WTC11 (cell line): ENCODE measurements around the gene KDM1A. TPM values are rescaled to one million over a fixed set of nuclear protein-coding genes. Genes with fewer than 3 reads are reported as not detected.

Experiments used
- ATAC-seq: fragments of 200-7000 bp; cut with Tn5 transposase; 2 replicates; pipeline ENCODE4 v1.10.0; 2021; ENCODE audit warnings: mild to moderate bottlenecking, moderate library complexity
- CTCF ChIA-PET: fragments of 300-600 bp; sonication (Branson Sonifier 250); formaldehyde crosslinking; loops from one replicate; lab custom pipeline; 2021; ENCODE audit warnings: antibody characterized with exemption; lab: Charles Lee
- POLR2A ChIA-PET: fragments of 350-600 bp; sonication (Branson Sonifier 250); formaldehyde crosslinking; loops from one replicate; lab custom pipeline; 2021; ENCODE audit warnings: antibody characterized with exemption; lab: Charles Lee
- DNase-seq: peaks from one replicate; pipeline ENCODE4 v3.0.0; 2021; ENCODE audit warnings: low spot score
- H3K27ac Mint-ChIP-seq: 2 replicates; pipeline ENCODE4 v1.8.0; 2021; ENCODE audit warnings: mixed read lengths
- H3K27me3 Mint-ChIP-seq: 2 replicates; pipeline ENCODE4 v1.8.0; 2021; ENCODE audit warnings: low read depth, mild to moderate bottlenecking, moderate library complexity, mixed read lengths
- H3K36me3 Mint-ChIP-seq: 2 replicates; pipeline ENCODE4 v1.8.0; 2021; ENCODE audit warnings: mixed read lengths
- H3K4me1 Mint-ChIP-seq: 2 replicates; pipeline ENCODE4 v1.8.0; 2022; ENCODE audit warnings: mixed read lengths
- H3K4me3 Mint-ChIP-seq: 2 replicates; pipeline ENCODE4 v1.8.0; 2021; ENCODE audit warnings: mild to moderate bottlenecking, moderate library complexity, mixed read lengths
- H3K9me3 Mint-ChIP-seq: 2 replicates; pipeline ENCODE4 v1.8.0; 2021; ENCODE audit warnings: mixed read lengths
- ELF4 ChIP-seq: sonication (generic); formaldehyde crosslinking; IDR thresholded peaks from 2 replicates; pipeline ENCODE4 v1.8.1; 2022; ENCODE audit warnings: low read depth, mild to moderate bottlenecking, moderate library complexity, missing genetic modification reagents
- EMX1 ChIP-seq: fragments of 250-450 bp; sonication (Bioruptor Pico); IDR thresholded peaks from 2 replicates; pipeline ENCODE4 v1.8.0; 2021; ENCODE audit warnings: mild to moderate bottlenecking
- IRF2 ChIP-seq: sonication (generic); formaldehyde crosslinking; IDR thresholded peaks from 2 replicates; pipeline ENCODE4 v1.8.0; 2022; ENCODE audit warnings: low read depth, missing genetic modification reagents, borderline replicate concordance
- MYBL2 ChIP-seq: sonication (generic); formaldehyde crosslinking; IDR thresholded peaks from 2 replicates; pipeline ENCODE4 v1.8.1; 2023; ENCODE audit warnings: mild to moderate bottlenecking, moderate library complexity, missing genetic modification reagents
- NR2C2 ChIP-seq: sonication (generic); formaldehyde crosslinking; IDR thresholded peaks from 2 replicates; pipeline ENCODE4 v1.8.0; 2022; ENCODE audit warnings: mild to moderate bottlenecking, missing genetic modification reagents
- TP53 ChIP-seq: sonication (generic); formaldehyde crosslinking; IDR thresholded peaks from 2 replicates; pipeline ENCODE4 v1.8.1; 2023; ENCODE audit warnings: mild to moderate bottlenecking, missing genetic modification reagents
- ZNF138 ChIP-seq: sonication (generic); formaldehyde crosslinking; conservative IDR thresholded peaks from 2 replicates; pipeline ENCODE4 v1.8.1; 2022; ENCODE audit warnings: mild to moderate bottlenecking, moderate library complexity, missing genetic modification reagents
- ZNF423 ChIP-seq: fragments of 250-450 bp; sonication (Bioruptor Pico); IDR thresholded peaks from 2 replicates; pipeline ENCODE4 v2.1.2; 2022; ENCODE audit warnings: mild to moderate bottlenecking, moderate library complexity
- total RNA-seq: library from RNA; stranded (reverse); gene quantifications from 3 replicates; pipeline ENCODE4 v1.2.3, GENCODE V29; 2021
- TF ChIP-seq, protein P1 (sequence below): fragments of 250-450 bp; sonication (Bioruptor Pico); IDR thresholded peaks from 2 replicates; pipeline ENCODE4 v2.1.2; 2022; ENCODE audit warnings: mild to moderate bottlenecking, moderate library complexity
- TF ChIP-seq, protein P2 (sequence below): fragments of 250-450 bp; sonication (Bioruptor Pico); IDR thresholded peaks from 2 replicates; pipeline ENCODE4 v1.9.0; 2021; ENCODE audit warnings: mild to moderate bottlenecking
- TF ChIP-seq, protein P3 (sequence below): fragments of 250-450 bp; sonication (Bioruptor Pico); IDR thresholded peaks from 2 replicates; pipeline ENCODE4 v1.9.0; 2021; ENCODE audit warnings: mild to moderate bottlenecking
- TF ChIP-seq, protein P4 (sequence below): sonication (generic); formaldehyde crosslinking; IDR thresholded peaks from 2 replicates; pipeline ENCODE4 v1.8.1; 2023; ENCODE audit warnings: mild to moderate bottlenecking, missing genetic modification reagents, moderate library complexity
- TF ChIP-seq, protein P5 (sequence below): sonication (generic); formaldehyde crosslinking; conservative IDR thresholded peaks from 2 replicates; pipeline ENCODE4 v1.8.1; 2023; ENCODE audit warnings: mild to moderate bottlenecking, low read depth, missing genetic modification reagents, moderate library complexity
- TF ChIP-seq, protein P6 (sequence below): sonication (generic); formaldehyde crosslinking; IDR thresholded peaks from 2 replicates; pipeline ENCODE4 v1.8.1; 2023; ENCODE audit warnings: mild to moderate bottlenecking, missing genetic modification reagents
- TF ChIP-seq, protein P7 (sequence below): sonication (generic); formaldehyde crosslinking; IDR thresholded peaks from 2 replicates; pipeline ENCODE4 v1.8.0; 2023; ENCODE audit warnings: missing genetic modification reagents, mild to moderate bottlenecking, borderline replicate concordance
- TF ChIP-seq, protein P8 (sequence below): sonication (generic); formaldehyde crosslinking; IDR thresholded peaks from 2 replicates; pipeline ENCODE4 v1.8.0; 2022; ENCODE audit warnings: mild to moderate bottlenecking, missing genetic modification reagents
- TF ChIP-seq, protein P9 (sequence below): sonication (generic); formaldehyde crosslinking; IDR thresholded peaks from 2 replicates; pipeline ENCODE4 v1.8.1; 2023; ENCODE audit warnings: mild to moderate bottlenecking, missing genetic modification reagents, moderate library complexity

KDM1A gene
- total RNA-seq, 1 experiment from 2014 or later, result 226 TPM

DNA sequence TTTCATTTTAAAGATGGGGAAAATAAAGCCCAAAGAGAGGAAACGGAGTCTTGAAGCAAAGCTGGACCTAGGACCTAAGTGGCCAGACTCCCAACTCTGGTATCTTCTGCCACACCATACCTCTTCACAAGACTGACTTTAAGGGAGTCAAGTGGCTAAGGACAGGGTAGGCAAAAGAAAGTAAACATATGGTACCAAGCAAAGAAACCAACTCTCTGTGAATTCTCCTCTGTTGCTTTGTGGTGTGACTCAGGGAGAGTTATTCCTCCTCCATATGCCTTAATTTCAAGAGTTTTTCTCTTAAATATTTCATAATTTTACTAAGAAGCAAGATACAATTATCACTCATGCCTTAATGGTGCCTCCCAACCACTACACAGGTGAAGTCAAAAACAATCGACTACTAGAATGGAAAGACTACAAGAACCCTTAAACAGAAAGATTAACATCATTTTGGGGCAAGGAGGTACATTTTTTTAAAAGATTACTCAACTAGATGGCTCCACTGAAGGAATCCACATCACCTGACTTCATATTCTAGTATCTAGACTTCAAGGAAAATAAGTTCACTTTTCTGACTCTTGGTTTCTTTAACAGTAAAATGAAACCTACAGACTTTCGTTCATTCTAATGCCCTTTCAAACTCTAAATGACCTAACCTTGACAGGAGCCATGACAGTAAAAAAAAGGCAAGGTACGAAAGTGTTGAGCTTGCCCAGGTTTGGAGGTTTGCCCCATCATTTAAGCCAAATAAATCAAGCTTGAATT lies 105.2 kb downstream of the KDM1A start:
- DNase-seq (no peak), ATAC-seq (no peak)
- H3K4me1 Mint-ChIP-seq, result peaks cover 46% of the 10 kb centered on the region
- ChIA-PET CTCF (interaction anchor here (0.6 to 2.0 kb wide), 2 partner anchors 25 to 642 kb away, joined by 3 to 6 read pairs; no protein-coding TSS in a partner anchor), POLR2A (interaction anchor here (1.1 kb wide), 1 partner anchor 44 kb away, joined by 4 read pairs; the partner anchor contains the start of gene LUZP1)
- no peaks in the 10 kb centered on the region for H3K27me3 Mint-ChIP-seq
- H3K4me3 Mint-ChIP-seq, result no peak overlapping the region
- no peak overlapping the region for H3K27ac Mint-ChIP-seq
- no peaks in the 10 kb centered on the region for H3K36me3 Mint-ChIP-seq
- TF ChIP-seq NR2C2 (CRISPR knock-in tag) (no peak), ZNF138 (no peak), ELF4 (CRISPR knock-in tag) (no peak), IRF2 (CRISPR knock-in tag) (no peak), MYBL2 (no peak), EMX1 (CRISPR knock-in tag) (no peak), TP53 (no peak), ZNF423 (CRISPR knock-in tag) (no peak)
- TF ChIP-seq, protein P1, sequence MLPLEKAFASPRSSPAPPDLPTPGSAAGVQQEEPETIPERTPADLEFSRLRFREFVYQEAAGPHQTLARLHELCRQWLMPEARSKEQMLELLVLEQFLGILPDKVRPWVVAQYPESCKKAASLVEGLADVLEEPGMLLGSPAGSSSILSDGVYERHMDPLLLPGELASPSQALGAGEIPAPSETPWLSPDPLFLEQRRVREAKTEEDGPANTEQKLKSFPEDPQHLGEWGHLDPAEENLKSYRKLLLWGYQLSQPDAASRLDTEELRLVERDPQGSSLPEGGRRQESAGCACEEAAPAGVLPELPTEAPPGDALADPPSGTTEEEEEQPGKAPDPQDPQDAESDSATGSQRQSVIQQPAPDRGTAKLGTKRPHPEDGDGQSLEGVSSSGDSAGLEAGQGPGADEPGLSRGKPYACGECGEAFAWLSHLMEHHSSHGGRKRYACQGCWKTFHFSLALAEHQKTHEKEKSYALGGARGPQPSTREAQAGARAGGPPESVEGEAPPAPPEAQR (CRISPR knock-in tag), result no peak
- TF ChIP-seq, protein P2, sequence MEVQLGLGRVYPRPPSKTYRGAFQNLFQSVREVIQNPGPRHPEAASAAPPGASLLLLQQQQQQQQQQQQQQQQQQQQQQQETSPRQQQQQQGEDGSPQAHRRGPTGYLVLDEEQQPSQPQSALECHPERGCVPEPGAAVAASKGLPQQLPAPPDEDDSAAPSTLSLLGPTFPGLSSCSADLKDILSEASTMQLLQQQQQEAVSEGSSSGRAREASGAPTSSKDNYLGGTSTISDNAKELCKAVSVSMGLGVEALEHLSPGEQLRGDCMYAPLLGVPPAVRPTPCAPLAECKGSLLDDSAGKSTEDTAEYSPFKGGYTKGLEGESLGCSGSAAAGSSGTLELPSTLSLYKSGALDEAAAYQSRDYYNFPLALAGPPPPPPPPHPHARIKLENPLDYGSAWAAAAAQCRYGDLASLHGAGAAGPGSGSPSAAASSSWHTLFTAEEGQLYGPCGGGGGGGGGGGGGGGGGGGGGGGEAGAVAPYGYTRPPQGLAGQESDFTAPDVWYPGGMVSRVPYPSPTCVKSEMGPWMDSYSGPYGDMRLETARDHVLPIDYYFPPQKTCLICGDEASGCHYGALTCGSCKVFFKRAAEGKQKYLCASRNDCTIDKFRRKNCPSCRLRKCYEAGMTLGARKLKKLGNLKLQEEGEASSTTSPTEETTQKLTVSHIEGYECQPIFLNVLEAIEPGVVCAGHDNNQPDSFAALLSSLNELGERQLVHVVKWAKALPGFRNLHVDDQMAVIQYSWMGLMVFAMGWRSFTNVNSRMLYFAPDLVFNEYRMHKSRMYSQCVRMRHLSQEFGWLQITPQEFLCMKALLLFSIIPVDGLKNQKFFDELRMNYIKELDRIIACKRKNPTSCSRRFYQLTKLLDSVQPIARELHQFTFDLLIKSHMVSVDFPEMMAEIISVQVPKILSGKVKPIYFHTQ (CRISPR knock-in tag), result no peak
- TF ChIP-seq, protein P3, sequence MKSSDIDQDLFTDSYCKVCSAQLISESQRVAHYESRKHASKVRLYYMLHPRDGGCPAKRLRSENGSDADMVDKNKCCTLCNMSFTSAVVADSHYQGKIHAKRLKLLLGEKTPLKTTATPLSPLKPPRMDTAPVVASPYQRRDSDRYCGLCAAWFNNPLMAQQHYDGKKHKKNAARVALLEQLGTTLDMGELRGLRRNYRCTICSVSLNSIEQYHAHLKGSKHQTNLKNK (CRISPR knock-in tag), result no peak
- TF ChIP-seq, protein P4, sequence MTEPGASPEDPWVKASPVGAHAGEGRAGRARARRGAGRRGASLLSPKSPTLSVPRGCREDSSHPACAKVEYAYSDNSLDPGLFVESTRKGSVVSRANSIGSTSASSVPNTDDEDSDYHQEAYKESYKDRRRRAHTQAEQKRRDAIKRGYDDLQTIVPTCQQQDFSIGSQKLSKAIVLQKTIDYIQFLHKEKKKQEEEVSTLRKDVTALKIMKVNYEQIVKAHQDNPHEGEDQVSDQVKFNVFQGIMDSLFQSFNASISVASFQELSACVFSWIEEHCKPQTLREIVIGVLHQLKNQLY (CRISPR knock-in tag), result no peak
- TF ChIP-seq, protein P5, sequence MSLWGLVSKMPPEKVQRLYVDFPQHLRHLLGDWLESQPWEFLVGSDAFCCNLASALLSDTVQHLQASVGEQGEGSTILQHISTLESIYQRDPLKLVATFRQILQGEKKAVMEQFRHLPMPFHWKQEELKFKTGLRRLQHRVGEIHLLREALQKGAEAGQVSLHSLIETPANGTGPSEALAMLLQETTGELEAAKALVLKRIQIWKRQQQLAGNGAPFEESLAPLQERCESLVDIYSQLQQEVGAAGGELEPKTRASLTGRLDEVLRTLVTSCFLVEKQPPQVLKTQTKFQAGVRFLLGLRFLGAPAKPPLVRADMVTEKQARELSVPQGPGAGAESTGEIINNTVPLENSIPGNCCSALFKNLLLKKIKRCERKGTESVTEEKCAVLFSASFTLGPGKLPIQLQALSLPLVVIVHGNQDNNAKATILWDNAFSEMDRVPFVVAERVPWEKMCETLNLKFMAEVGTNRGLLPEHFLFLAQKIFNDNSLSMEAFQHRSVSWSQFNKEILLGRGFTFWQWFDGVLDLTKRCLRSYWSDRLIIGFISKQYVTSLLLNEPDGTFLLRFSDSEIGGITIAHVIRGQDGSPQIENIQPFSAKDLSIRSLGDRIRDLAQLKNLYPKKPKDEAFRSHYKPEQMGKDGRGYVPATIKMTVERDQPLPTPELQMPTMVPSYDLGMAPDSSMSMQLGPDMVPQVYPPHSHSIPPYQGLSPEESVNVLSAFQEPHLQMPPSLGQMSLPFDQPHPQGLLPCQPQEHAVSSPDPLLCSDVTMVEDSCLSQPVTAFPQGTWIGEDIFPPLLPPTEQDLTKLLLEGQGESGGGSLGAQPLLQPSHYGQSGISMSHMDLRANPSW, result no peak
- TF ChIP-seq, protein P6, sequence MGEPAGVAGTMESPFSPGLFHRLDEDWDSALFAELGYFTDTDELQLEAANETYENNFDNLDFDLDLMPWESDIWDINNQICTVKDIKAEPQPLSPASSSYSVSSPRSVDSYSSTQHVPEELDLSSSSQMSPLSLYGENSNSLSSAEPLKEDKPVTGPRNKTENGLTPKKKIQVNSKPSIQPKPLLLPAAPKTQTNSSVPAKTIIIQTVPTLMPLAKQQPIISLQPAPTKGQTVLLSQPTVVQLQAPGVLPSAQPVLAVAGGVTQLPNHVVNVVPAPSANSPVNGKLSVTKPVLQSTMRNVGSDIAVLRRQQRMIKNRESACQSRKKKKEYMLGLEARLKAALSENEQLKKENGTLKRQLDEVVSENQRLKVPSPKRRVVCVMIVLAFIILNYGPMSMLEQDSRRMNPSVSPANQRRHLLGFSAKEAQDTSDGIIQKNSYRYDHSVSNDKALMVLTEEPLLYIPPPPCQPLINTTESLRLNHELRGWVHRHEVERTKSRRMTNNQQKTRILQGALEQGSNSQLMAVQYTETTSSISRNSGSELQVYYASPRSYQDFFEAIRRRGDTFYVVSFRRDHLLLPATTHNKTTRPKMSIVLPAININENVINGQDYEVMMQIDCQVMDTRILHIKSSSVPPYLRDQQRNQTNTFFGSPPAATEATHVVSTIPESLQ, result no peak
- TF ChIP-seq, protein P7, sequence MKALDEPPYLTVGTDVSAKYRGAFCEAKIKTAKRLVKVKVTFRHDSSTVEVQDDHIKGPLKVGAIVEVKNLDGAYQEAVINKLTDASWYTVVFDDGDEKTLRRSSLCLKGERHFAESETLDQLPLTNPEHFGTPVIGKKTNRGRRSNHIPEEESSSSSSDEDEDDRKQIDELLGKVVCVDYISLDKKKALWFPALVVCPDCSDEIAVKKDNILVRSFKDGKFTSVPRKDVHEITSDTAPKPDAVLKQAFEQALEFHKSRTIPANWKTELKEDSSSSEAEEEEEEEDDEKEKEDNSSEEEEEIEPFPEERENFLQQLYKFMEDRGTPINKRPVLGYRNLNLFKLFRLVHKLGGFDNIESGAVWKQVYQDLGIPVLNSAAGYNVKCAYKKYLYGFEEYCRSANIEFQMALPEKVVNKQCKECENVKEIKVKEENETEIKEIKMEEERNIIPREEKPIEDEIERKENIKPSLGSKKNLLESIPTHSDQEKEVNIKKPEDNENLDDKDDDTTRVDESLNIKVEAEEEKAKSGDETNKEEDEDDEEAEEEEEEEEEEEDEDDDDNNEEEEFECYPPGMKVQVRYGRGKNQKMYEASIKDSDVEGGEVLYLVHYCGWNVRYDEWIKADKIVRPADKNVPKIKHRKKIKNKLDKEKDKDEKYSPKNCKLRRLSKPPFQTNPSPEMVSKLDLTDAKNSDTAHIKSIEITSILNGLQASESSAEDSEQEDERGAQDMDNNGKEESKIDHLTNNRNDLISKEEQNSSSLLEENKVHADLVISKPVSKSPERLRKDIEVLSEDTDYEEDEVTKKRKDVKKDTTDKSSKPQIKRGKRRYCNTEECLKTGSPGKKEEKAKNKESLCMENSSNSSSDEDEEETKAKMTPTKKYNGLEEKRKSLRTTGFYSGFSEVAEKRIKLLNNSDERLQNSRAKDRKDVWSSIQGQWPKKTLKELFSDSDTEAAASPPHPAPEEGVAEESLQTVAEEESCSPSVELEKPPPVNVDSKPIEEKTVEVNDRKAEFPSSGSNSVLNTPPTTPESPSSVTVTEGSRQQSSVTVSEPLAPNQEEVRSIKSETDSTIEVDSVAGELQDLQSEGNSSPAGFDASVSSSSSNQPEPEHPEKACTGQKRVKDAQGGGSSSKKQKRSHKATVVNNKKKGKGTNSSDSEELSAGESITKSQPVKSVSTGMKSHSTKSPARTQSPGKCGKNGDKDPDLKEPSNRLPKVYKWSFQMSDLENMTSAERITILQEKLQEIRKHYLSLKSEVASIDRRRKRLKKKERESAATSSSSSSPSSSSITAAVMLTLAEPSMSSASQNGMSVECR (CRISPR knock-in tag), result no peak
- TF ChIP-seq, protein P8, sequence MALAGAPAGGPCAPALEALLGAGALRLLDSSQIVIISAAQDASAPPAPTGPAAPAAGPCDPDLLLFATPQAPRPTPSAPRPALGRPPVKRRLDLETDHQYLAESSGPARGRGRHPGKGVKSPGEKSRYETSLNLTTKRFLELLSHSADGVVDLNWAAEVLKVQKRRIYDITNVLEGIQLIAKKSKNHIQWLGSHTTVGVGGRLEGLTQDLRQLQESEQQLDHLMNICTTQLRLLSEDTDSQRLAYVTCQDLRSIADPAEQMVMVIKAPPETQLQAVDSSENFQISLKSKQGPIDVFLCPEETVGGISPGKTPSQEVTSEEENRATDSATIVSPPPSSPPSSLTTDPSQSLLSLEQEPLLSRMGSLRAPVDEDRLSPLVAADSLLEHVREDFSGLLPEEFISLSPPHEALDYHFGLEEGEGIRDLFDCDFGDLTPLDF, result no peak
- TF ChIP-seq, protein P9, sequence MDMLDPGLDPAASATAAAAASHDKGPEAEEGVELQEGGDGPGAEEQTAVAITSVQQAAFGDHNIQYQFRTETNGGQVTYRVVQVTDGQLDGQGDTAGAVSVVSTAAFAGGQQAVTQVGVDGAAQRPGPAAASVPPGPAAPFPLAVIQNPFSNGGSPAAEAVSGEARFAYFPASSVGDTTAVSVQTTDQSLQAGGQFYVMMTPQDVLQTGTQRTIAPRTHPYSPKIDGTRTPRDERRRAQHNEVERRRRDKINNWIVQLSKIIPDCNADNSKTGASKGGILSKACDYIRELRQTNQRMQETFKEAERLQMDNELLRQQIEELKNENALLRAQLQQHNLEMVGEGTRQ, result no peak
- no peaks in the 10 kb centered on the region for H3K9me3 Mint-ChIP-seq
